Measurements from ENCODE around the gene POGZ. TPM values are rescaled to one million over a fixed set of nuclear protein-coding genes. Genes with fewer than 3 reads are reported as not detected.

Gene POGZ
- total and polyA plus RNA-seq, 2 of the 13 experiments (the other 11 are each of a cell fraction or from before 2014, with no cell fraction given) = 15.3 to 45.6 TPM

DNA sequence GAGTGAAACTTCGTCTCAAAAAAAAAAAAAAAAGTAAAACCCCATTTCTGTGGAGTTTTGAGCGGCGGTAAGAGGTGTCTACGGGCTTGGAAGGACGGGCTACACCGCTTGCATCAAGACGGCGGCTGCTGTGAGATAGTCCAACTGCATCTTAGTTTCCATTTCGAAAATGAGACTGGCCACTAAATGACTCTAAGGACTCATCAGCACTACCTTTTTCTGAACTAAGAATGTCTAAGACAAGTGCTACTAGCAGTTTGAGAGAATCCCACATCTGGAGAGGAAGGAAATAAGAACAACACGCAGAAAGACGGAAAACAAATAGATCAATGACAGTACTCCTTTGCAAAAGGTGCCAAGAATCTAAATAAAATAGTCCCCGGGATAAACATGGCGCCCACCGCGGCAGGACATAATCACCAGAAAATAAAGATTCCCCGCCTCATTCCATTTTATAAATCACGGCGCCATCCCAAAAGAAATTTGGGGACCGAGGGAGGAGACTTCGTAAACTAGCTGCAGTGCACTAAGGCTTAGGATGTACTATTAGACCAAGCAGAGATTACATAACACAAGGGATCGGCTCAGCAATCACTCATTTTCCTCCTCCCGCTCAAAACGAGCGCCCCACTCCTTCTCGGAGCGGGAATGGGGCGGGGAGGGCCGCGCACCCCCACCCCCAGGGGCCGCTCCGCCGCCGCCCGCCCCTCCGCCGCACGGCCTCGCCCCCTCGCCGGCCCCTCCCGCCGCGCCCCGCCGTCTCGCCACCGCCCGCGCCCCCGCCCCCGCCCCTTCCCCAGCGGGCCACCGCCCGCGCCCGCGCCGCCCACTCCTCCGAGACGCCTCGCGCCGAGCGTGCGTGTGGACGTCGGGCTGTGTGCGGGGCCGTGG lies 1.1 kb downstream of the POGZ start (continued):
- no peak for TF ChIP-seq HBP1 (CRISPR knock-in tag; IDR thresholded peaks at IDR 0.05; ENCODE audit: low read depth)
- no peak for TF ChIP-seq MAF1 (CRISPR knock-in tag; IDR thresholded peaks at IDR 0.05; ENCODE audit: borderline replicate concordance)
- TF ChIP-seq ZNF644 (CRISPR knock-in tag; IDR thresholded peaks at IDR 0.05; ENCODE audit: low read depth) = no peak
- 0 out of 2 replicates have a peak, but pooled peaks have one; percentile 20 for TF ChIP-seq GATAD1 (CRISPR knock-in tag; IDR thresholded peaks at IDR 0.05)
- TF ChIP-seq GABPB1 (CRISPR knock-in tag; IDR thresholded peaks at IDR 0.05) = peak; percentile 36; the same call in 1 of the 2 replicates
- peak; percentile 63 for TF ChIP-seq CHD2 (IDR thresholded peaks at IDR 0.05; ENCODE audit: low read depth, low read length)
- 0 out of 2 replicates have a peak, but pooled peaks have one; percentile 22 for TF ChIP-seq RAD21 (CRISPR knock-in tag; IDR thresholded peaks at IDR 0.05)
- TF ChIP-seq, protein P1, sequence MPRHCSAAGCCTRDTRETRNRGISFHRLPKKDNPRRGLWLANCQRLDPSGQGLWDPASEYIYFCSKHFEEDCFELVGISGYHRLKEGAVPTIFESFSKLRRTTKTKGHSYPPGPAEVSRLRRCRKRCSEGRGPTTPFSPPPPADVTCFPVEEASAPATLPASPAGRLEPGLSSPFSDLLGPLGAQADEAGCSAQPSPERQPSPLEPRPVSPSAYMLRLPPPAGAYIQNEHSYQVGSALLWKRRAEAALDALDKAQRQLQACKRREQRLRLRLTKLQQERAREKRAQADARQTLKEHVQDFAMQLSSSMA (CRISPR knock-in tag; IDR thresholded peaks at IDR 0.05) = no peak
- TF ChIP-seq KLF13 (CRISPR knock-in tag; IDR thresholded peaks at IDR 0.05) = no peak
- no peak for TF ChIP-seq RAD51 (IDR thresholded peaks at IDR 0.05; ENCODE audit: borderline replicate concordance)
- TF ChIP-seq ZNF850 (CRISPR knock-in tag; conservative IDR thresholded peaks at IDR 0.05) = no peak
- TF ChIP-seq KDM1A (CRISPR knock-in tag; IDR thresholded peaks at IDR 0.05) = no peak
- TF ChIP-seq ZNF607 (CRISPR knock-in tag; IDR thresholded peaks at IDR 0.05; ENCODE audit: borderline replicate concordance) = no peak
- TF ChIP-seq REL (CRISPR knock-in tag; conservative IDR thresholded peaks at IDR 0.05) = no peak
- no peak for TF ChIP-seq MTA3 (CRISPR knock-in tag; IDR thresholded peaks at IDR 0.05)
- TF ChIP-seq SOX6 (IDR thresholded peaks at IDR 0.05) = no peak
- no peak for TF ChIP-seq SOX6 (CRISPR knock-in tag; IDR thresholded peaks at IDR 0.05)
- TF ChIP-seq TARDBP (CRISPR knock-in tag; IDR thresholded peaks at IDR 0.05) = no peak
- TF ChIP-seq NR2F2 (IDR thresholded peaks at IDR 0.05; ENCODE audit: borderline replicate concordance, low read depth) = no peak
- no peak for TF ChIP-seq HIC2 (CRISPR knock-in tag; IDR thresholded peaks at IDR 0.05; ENCODE audit: low read depth)
- no peak for TF ChIP-seq ZSCAN25 (CRISPR knock-in tag; IDR thresholded peaks at IDR 0.05)
- no peak for TF ChIP-seq CENPBD1 (CRISPR knock-in tag; IDR thresholded peaks at IDR 0.05; ENCODE audit: borderline replicate concordance, low read depth)
- no peak for TF ChIP-seq HDAC6 (IDR thresholded peaks at IDR 0.05; ENCODE audit: low read depth, low read length)
- TF ChIP-seq GATA4 (IDR thresholded peaks at IDR 0.05; ENCODE audit: borderline replicate concordance, low read depth) = no peak
- no peak for TF ChIP-seq PCBP1 (IDR thresholded peaks at IDR 0.05; ENCODE audit: borderline replicate concordance, low read depth, low read length)
- TF ChIP-seq FOXK1 (CRISPR knock-in tag; IDR thresholded peaks at IDR 0.05; ENCODE audit: borderline replicate concordance, low read depth) = peak; percentile 53; the same call in 1 of the 2 replicates
- no peak for TF ChIP-seq PAF1 (CRISPR knock-in tag; IDR thresholded peaks at IDR 0.05)
- TF ChIP-seq ZNF761 (CRISPR knock-in tag; conservative IDR thresholded peaks at IDR 0.05) = no peak
- no peak for TF ChIP-seq DNMT3B (CRISPR knock-in tag; conservative IDR thresholded peaks at IDR 0.05)

Measured in HepG2 (cell line).